Naive thymus-derived CD8-positive, alpha-beta T cell (primary cell): ENCODE measurements around the gene BCHE. TPM values are rescaled to one million over a fixed set of nuclear protein-coding genes. Genes with fewer than 3 reads are reported as not detected.

Experiments used
- ATAC-seq, 2 donors: fragments of 150-1000 bp; cut with Tn5 transposase in 1 of 2; sonication (Bioruptor Pico), chemical (Tn5 transposase) in 1 of 2; 1 replicate in 1 of 2; 2 replicates in 1 of 2; pipeline ENCODE4 v1.10.0; 2021; ENCODE audit warnings: mild to moderate bottlenecking in 2 of 2, moderate library complexity in 2 of 2
- POLR2A ChIA-PET: fragments of 350-600 bp; sonication (Branson Sonifier 250); formaldehyde crosslinking; loops from one replicate; lab custom pipeline; 2021; ENCODE audit warnings: antibody characterized with exemption; lab: Charles Lee
- DNase-seq, 10 donors: peaks; one replicate each; pipeline versions ENCODE4 v3.0.0 to v3.0.0-alpha.2; 2020 to 2022
- H3K27ac Mint-ChIP-seq, 10 donors: one replicate each; pipeline ENCODE4 v1.8.0; 2020 to 2022; ENCODE audit warnings: mild to moderate bottlenecking in 10 of 10, mixed read lengths in 10 of 10, moderate library complexity in 4 of 10, inconsistent platforms in 1 of 10
- H3K27me3 Mint-ChIP-seq, 5 donors: one replicate each; pipeline ENCODE4 v1.8.0; 2021 to 2022; ENCODE audit warnings: mixed read lengths in 5 of 5
- H3K36me3 Mint-ChIP-seq, 3 donors: one replicate each; pipeline ENCODE4 v1.8.0; 2020 to 2022; ENCODE audit warnings: mixed read lengths in 3 of 3, mild to moderate bottlenecking in 2 of 3, inconsistent platforms in 1 of 3
- H3K4me1 Mint-ChIP-seq, 4 donors: one replicate each; pipeline ENCODE4 v1.8.0; 2021 to 2022; ENCODE audit warnings: mixed read lengths in 4 of 4
- H3K4me3 Mint-ChIP-seq, 10 donors: one replicate each; pipeline ENCODE4 v1.8.0; 2020 to 2022; ENCODE audit warnings: mild to moderate bottlenecking in 10 of 10, mixed read lengths in 10 of 10, moderate library complexity in 6 of 10, inconsistent platforms in 1 of 10
- H3K9me3 Mint-ChIP-seq, 9 donors: one replicate each; pipeline ENCODE4 v1.8.0; 2020 to 2022; ENCODE audit warnings: mixed read lengths in 9 of 9, mild to moderate bottlenecking in 3 of 9, inconsistent platforms in 1 of 9, moderate library complexity in 1 of 9
- polyA plus RNA-seq, 3 donors: library from polyadenylated mRNA; unstranded; fragments of 300-500 nt; fragmentation: Illumina TruSeq; gene quantifications; one replicate each; pipeline ENCODE4 v1.2.3, GENCODE V29; 2021
- total RNA-seq, 8 experiments: library from RNA in 2 of 8; stranded (reverse) in 2 of 8; gene quantifications; one replicate each; pipeline ENCODE4 v1.2.3 and lab custom pipeline; 2021 to 2026

The BCHE gene
- total and polyA plus RNA-seq, 5 experiments from 2014 or later, result not detected

- POLR2A ChIA-PET, result no interaction called here
- Mint-ChIP-seq H3K4me3 (no peak overlapping the region), H3K4me1 (no peaks in the 10 kb centered on the region), H3K36me3 (no peaks in the 10 kb centered on the region), H3K9me3 (peaks cover 0 to 8% (median 3%) of the 10 kb centered on the region in 9 donors), H3K27me3 (no peaks in the 10 kb centered on the region), H3K27ac (no peak overlapping the region)
- ATAC-seq (no peak), DNase-seq (no peak)
Observed at GRCh38 chr3:165725296-165725695, 111.9 kb downstream of the BCHE start.
